NCI-H2171 treated with DMSO at 0.1 percent for 48 hours (cell line): ENCODE results near the gene TAF1D.
"Not testable (repeated sequence)": the region's sequence is repeated elsewhere in the genome, so short reads cannot be mapped to it uniquely, and the experiment has no call there.

Experiments
- DNase-seq: peaks from one replicate; lab custom pipeline; 2025; lab: John Stamatoyannopoulos, UW

Gene TAF1D

GRCh38 chr11:93747122-93747521 lies 5.8 kb upstream of the TAF1D start:
- DNase-seq, result no peak

- DNase-seq, result no peak
These were observed 4.8 kb upstream of the TAF1D start for GRCh38 chr11:93746101-93746500.

- not testable (repeated sequence) for DNase-seq
These were observed 3.9 kb upstream of the TAF1D start for GRCh38 chr11:93745005-93745755.

GRCh38 chr11:93744669-93745004 lies 3.3 kb upstream of the TAF1D start:
- no peak for DNase-seq

- DNase-seq, result no peak
These were observed 2.0 kb upstream of the TAF1D start for GRCh38 chr11:93743291-93743690.

- DNase-seq, result peak; percentile 71
These were observed 559 bp upstream of the TAF1D start for GRCh38 chr11:93741882-93742226.

- peak; percentile 58 for DNase-seq
These were observed 583 bp downstream of the TAF1D start for GRCh38 chr11:93740730-93741093.

GRCh38 chr11:93740031-93740729 lies 1.1 kb downstream of the TAF1D start:
- no peak for DNase-seq

GRCh38 chr11:93738647-93739081 lies 2.6 kb downstream of the TAF1D start:
- no peak for DNase-seq

- DNase-seq, result no peak
These were observed 3.2 kb downstream of the TAF1D start for GRCh38 chr11:93737904-93738612.

GRCh38 chr11:93736129-93736528 lies 5.2 kb downstream of the TAF1D start:
- no peak for DNase-seq

- no peak for DNase-seq
These were observed 5.7 kb downstream of the TAF1D start for GRCh38 chr11:93735627-93736026.

GRCh38 chr11:93734427-93735222 lies 6.7 kb downstream of the TAF1D start:
- no peak for DNase-seq

- no peak for DNase-seq
These were observed 7.8 kb downstream of the TAF1D start for GRCh38 chr11:93733474-93733873.

- DNase-seq, result no peak
These were observed 8.9 kb downstream of the TAF1D start for GRCh38 chr11:93732237-93732892.

- DNase-seq, result no peak
These were observed 10.9 kb downstream of the TAF1D start for GRCh38 chr11:93730108-93731107.

- no peak for DNase-seq
These were observed 12.1 kb downstream of the TAF1D start for GRCh38 chr11:93729129-93729616.

- DNase-seq, result no peak
These were observed 12.5 kb downstream of the TAF1D start for GRCh38 chr11:93728792-93729128.

GRCh38 chr11:93727985-93728791 lies 13.1 kb downstream of the TAF1D start:
- DNase-seq, result no peak

GRCh38 chr11:93724089-93724488 lies 17.2 kb downstream of the TAF1D start:
- DNase-seq, result no peak
